Suppressor macrophage treated with lipopolysaccharide for 4 hours (primary cell): ENCODE data around the gene CDK17.

Experiments used
- DNase-seq: peaks from one replicate; pipeline ENCODE4 v3.0.0-alpha.2; 2020

The CDK17 gene

DNA sequence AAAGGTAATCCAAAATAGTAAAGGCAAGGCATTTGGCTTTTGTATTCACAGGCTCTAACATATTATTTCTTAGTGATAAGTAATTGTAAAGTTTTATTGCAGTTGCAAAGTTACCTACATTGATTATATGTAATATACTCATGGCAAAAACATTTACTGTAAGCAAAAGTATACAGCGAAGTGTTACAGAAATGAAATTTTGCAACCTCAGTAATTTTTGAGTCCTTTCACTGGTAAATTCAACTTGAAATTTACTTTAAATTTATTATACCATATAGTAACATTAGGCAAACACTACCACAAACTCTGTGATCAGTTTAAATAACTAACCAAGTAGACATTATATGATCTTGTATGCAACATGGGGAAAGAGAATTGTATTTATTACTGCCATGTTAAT is 89.0 kb downstream of the CDK17 start:
- no peak for DNase-seq

DNA sequence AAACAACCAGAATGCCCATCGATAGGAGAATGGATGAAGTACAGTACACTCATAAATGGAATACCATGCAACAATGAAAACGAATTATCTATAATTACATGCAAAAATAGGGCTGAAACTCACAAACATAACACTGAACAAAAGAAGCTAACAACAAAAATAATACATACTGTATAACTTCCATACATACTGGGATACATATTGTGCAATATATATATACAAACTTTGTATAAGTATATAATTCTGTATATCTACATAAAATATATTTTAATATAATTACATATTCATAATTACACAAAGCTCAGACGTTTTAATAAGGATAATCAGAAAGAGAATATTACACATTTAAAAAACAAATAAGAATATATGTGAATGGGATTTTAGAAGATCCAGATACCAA is 90.2 kb downstream of the CDK17 start:
- DNase-seq: no peak

- no peak for DNase-seq
These were observed 91.4 kb downstream of the CDK17 start for GRCh38 chr12:96308881-96309280.

- DNase-seq: no peak
These were observed 94.6 kb downstream of the CDK17 start for GRCh38 chr12:96305665-96306064.

DNA sequence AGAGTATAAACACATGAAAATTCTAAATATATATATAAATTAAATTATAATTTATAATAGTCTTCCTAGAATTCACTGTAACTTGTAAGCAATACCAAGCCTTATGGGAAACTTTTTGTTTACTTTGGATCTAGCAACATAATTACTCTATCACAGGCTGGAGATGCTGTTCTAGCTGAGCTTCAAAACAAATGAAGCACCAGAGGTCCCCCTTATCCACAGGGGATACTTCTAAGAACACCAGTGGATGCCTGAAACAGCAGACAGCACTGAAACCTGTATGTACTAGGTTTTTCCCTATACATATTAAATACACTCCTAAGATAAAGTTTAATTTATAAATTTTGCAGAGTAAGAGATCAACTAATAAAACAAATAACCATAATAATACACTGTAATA is 96.6 kb downstream of the CDK17 start:
- DNase-seq: no peak

DNA sequence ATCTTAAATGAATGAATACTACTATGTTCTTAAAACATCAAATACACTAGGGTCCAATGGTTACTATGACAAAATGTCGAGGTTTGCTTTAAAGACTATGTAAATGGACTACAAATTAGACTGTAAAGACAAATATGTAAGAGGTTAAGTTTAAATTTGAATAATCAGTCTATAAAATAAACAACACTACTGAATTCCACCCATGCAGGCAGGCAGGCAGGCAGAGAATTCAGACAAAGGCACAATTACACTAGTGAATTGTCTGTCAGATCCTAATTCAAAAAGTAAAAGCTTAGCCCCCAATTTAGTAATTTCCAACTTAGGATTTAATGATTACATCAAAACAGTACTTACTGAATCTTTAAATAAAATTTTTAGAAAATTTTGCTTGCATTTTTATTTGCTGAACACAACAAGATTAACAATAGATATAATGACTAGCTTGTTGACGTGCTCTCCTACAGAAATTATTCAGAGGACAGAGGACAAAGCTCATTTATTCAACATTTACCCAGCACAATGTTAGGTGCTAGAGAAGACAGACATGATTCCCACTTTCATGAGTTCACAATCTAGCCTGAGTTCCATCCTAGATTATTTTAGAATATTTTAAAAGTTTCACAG is 97.4 kb downstream of the CDK17 start:
- no peak for DNase-seq

DNA sequence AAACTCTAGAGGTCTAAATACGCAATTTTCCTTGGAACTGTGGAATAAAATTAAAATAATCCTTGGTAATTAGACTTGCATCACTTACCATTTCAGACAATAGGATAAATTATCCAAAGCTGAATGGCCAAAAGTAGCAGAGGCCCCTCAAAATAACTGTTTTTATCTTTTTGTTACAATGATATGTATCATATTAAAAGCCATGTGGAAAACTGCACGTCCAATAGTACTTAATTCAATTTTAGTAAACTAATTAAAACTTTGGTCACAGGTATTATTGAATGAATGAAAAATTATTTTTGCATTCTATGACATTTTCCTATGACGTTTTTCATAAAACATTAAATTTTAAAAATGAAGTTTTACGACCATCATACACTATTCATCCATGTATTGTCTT is 98.5 kb downstream of the CDK17 start:
- DNase-seq: no peak

DNA sequence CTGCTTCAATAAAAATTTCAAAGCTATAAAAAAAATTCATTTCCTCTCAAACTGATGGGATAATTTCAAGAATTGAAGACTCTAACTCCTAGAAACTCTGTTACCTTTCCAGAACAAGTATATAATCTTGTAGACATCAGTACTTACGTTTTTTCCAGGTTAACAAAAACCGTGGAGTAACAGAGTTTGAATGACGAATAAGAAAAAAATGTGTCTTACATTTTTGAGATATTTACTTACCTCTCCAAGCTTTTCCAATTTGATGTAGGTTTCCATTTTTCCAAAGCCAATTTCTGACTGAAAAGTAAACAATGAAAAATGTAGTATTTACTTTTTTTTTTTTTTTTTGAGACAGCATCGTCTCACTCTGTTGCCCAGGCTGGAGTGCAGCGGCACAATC is 100.2 kb downstream of the CDK17 start:
- DNase-seq: no peak

GRCh38 chr12:96297504-96297903 is 102.7 kb downstream of the CDK17 start:
- DNase-seq: no peak

GRCh38 chr12:96295532-96296160 is 104.6 kb downstream of the CDK17 start:
- no peak for DNase-seq

DNA sequence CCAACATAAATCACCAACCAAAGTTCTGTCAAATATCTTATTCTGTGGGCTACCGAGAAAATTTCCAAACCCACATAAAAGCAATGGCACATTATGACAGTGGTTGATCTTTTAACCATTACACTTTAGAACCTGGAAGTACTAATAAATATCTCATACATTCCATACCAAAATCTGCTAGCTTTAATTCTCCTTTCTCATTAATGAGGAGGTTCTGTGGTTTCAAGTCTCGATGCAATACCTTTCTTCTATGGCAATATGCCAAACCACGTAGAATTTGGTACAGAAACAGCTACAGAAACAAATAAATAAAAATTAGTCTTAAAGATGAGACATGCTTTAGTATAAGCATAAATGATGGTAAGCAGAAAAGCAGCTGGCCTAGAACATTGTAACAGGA is 105.4 kb downstream of the CDK17 start:
- DNase-seq: no peak

GRCh38 chr12:96293093-96293492 is 107.1 kb downstream of the CDK17 start:
- DNase-seq: no peak

DNA sequence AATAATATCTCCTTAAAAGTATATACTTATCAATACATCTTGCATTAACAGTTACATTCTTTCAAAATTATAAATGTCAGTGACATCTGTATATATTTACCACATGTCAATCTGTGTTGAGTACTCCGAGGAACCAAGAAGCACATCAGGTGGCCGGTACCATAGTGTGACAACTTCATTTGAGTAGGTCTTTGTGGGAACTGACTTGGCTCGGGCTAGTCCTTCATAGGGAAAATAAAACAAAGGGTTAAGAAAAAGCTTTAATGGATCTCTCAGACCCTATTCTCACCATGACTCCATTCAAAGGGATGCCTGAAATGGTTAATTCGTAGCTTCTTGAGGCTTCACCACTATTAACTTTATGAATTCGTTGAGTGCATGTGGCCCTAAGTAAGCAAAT is 111.2 kb downstream of the CDK17 start:
- DNase-seq: no peak

- no peak for DNase-seq
These were observed 115.1 kb downstream of the CDK17 start for GRCh38 chr12:96285158-96285557.

DNA sequence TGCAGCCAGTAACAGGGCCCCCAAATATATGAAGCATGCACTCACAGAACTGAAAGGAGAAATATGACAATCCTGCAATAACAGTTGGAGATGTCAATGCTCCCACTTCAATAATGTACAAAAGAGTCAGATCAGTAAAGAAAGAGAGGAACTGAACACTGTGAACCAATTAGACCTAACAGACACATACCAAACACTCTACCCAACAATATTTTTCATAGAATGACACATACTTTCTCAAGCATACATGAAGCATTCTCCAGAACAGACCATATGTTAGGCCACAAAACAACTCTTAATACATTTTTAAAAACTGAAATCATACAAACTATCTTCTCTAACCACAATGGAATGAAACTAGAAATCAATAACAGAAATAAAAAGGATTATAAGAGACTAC is 125.9 kb downstream of the CDK17 start:
- no peak for DNase-seq

DNA sequence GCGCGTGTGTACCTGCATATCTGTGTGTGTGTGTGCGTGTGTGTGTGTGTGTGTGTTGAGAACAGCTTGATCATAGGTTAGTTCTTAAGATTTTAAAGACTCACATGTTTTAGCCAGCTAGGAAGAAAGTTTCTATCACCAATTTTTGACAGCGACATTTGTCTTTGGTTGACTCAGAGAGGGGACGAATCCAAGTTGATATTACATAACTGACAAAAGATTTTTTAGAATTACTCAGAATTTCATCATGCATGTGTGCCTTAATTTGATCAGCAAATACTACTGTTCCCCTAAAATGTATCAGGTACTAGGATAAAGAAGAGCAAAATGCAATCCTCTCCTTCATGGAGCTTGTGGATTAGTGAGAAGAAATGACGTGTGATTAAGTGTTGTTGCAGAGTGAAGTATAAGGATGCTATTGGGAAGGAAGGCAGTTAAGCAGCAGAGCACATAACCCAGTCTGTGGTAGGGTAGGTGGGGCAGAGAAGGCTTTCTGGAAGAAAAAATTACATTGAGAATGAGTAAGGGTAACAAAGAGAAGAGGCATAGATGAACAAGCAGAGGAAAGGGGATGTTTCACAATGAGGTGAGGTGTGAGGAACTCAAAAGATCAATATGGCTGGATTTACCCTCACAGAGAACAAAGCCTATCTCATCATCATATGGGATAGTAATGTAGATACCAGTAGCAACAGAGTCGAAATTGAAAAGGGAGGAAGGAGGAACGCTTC is 128.6 kb downstream of the CDK17 start:
- no peak for DNase-seq

- DNase-seq: no peak
These were observed 134.0 kb downstream of the CDK17 start for GRCh38 chr12:96266238-96266637.

DNA sequence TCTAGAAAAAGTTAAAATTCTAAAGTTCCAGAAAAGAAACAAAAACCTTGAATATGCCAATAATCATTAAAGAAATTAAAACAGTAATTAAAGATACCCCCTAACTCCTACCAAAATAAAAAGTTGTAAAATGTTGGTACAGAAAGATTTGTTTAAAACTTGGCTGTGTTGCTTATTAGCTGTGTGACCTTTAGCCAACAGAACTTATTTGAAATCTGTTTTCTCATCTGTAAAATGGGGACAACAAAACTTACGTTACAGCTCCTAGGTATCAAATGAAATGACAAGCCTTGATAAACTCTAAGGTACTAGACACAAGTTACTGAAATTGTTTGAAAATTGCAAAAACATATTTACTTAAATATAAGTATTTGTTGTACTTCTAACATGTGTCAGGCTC is 134.4 kb downstream of the CDK17 start:
- no peak for DNase-seq

DNA sequence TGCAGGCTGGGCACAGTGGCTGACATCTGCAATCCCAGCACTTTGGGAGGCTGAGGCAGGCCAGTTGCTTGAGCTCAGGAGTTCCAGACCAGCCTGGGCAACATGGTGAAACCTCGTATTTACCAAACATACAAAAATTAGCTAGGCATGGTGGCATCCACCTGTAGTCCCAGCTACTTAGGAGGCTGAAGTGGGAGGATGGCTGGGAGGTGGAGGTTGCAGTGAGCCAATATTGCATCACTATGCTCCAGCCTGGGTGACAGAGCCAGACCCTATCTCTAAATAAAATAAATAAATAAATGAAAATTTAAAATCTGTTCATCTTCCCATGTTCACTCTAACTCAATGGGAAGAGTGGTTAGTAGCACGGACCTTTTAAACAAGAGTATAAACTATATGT is 134.8 kb downstream of the CDK17 start:
- no peak for DNase-seq

DNA sequence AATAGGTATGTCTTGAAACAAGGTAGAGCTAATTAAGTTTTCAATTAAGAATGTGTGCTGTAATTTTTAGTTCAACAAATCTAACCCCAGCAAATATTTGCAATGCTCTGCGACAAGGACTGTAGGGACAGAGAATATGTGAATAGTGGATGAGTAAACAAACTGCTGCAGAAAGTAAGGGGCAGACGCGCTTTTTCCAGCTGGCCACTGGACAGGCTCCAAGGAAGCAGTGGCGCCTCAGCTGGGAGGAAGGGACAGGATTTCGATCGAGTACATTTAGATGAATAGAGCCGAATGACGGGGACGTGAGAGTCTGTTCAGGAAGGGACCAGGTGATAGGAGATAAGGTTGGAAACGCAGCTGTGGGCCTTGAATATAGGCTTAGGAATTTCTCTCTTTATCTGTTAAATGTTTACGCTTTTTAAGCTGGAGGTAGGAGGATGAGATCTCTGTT is 136.8 kb downstream of the CDK17 start:
- DNase-seq: no peak

DNA sequence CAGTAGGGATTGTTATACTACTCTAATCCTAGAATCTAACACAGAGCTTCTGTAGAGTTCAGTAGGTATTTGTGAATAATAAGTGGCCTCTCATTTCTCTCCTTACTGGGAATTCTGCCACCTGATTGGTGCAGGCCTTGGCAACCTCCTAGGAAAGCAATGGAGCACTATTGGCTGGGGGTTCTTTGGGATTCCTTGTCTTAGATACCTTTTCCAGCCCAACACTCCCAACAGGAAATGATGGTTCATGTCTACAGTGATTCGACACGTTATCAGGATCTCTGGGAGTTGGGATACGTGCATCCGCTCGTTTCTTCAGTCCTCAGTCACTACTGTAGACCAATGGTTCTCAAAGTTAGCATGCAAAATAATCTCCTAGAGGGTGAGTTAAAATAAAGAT is 138.7 kb downstream of the CDK17 start:
- no peak for DNase-seq

DNA sequence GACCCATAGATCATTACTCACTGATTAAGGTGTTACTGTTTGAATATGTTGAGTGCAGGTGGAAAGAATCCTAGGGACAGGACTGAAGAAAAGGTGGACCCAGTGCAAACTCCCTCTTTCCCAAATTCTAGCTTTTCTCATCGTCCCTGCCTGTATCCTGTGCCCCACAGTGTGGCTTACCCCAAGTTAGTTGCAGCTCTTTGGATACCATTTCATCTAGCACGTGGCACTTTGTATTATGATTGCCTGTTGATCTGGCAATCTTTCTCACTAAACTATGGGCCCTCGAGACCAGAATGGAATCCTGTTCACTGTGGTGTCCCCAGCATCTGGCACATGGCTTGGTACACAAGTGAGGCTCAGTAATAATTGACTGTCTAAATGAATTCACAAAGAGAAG is 139.6 kb downstream of the CDK17 start:
- no peak for DNase-seq

GRCh38 chr12:96260231-96260630 is 140.0 kb downstream of the CDK17 start:
- DNase-seq: peak; percentile 58
